Right renal cortex interstitium (tissue), 3 donors: ENCODE data around the gene GSX1. TPM values are rescaled to one million over a fixed set of nuclear protein-coding genes. Genes with fewer than 3 reads are reported as not detected.

Source experiments
- DNase-seq, 3 donors: peaks; one replicate each; pipeline ENCODE4 v3.0.0-alpha.2; 2013; ENCODE audit warnings: low read depth in 3 of 3, low spot score in 2 of 3
- polyA plus RNA-seq, 3 donors: library from polyadenylated mRNA; unstranded; fragments of 120-200 nt; gene quantifications; one replicate each; pipeline ENCODE4 v1.2.1, GENCODE V29; 2013; ENCODE audit not compliant: insufficient read length in 3 of 3

GSX1 gene
- polyA plus RNA-seq, 3 donors, result not detected

DNA sequence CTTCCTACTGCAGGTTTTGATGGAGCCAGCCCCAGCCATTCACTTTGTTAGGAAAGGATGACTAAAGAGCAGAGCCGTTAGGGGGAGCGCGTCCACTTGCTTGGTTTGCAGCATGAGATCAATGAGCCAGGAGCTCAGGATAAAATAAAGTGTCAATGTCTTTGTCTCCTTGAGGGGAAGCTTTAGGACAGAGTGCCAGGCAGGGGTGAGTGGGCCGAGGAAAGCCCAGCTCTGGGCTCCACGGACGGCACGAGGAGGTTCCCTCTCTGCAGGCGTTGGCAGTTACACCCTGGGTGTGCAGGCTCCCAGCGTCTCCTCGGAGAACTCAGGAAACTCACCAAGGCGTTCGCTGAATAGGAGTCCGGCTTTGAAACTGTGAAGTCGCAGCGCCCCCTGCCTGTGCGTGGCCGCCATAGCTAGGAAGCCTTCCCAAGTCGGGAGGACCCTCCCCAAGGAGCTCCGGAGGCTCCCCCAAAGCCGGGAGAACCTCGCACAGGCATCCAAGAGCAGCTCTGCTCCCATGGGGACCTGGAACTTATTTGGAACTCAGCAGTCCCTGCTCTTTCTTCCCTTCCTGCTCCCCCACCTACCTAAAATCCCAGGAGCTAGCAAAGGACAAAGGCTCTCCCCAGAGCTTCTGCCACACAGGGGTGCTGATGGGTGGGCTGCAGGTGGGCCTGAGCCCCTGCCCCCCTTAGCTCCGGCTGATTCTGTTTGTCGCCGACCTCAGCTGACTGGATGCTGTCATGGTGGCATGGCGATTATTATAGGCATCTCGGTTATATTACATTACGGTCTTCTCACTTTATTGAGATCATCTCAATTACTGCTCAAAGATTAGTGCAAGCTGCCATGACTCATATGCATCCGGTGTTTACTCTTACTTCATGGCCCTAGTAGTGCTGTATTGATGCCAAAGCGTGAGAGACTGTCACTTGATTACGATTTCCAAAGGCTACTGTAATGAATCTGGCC, 34.4 kb downstream of the GSX1 start:
- peak; percentile 65 to 81 (median 78) for DNase-seq

DNA sequence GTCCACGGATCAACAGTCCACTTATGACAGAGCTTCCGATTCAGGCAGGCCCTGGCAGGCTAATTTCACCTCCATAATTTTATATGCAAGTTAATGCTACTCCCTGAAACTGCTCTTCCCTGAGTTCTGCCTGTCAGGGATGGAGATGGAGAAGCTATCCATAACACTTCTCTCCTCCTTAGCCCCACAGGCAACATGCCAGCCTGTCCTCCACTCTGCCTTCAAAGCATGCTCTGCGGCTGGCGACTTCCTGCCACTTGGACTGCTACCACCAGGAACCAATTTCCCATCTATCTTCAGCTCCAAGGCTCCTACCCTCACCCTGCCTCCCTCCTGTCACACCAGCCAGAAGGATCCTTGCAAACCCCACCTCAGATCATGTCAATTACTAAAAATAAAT, 35.4 kb downstream of the GSX1 start:
- DNase-seq, result no peak

DNA sequence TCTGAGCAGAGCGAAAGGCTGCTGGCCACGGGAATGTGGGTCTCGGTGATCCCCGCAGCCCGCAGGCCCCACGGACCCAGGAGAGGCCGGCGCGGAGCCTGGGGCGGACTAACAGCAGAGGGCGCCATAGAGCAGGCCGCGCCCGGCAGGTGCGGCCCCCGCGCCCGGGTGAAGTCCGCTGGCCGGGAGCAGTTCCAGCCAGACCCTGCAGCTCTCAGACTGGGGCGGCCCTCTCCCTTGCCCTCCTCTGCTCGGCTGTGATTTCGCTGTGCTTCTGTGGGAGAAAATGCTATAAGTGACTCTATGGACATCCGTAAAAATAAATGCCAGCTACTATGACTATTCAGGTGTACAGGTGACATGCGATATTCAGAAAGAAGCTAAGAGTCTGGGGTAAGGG, 37.7 kb downstream of the GSX1 start:
- peak in 1 of 3 donors; percentile 30 for DNase-seq

DNA sequence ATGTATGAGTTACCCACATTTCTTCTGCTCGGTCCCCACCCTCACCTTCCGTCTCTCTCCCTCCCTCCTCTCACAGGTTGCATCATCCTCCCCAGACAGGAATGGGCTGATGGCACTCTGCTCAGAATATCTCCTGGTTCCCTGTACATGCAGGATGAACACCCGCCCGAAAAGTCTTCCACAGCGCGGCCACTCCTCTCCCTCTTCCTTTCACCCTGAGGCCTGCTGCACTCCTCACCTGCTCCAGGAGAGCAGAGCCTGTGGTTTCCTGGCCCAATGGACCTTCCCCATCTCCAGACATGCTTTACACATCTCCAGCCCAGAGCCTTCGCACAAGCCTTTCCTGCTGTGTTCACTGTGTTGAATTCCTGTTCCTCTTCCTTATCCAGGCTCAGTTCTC, 40.9 kb downstream of the GSX1 start:
- DNase-seq, result no peak

DNA sequence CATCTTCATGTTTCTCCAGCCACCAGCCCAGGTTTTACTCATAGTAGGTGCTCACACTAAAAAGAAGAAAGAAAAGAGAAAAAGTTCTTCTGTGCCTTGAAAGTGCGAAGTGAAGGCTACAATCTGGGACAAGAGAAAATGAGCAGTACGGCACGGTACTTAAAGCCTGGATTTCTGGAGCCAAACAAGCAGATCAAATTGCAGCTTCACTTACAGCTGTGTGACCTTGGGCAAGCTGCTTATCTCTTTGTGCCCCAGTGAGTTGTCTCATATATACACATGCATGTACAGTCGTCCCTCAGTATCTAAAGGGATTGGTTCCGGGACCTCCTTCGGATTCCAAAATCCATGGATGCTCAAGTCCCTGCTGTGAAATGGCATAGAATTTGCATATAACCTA, 41.8 kb downstream of the GSX1 start:
- no peak for DNase-seq

DNA sequence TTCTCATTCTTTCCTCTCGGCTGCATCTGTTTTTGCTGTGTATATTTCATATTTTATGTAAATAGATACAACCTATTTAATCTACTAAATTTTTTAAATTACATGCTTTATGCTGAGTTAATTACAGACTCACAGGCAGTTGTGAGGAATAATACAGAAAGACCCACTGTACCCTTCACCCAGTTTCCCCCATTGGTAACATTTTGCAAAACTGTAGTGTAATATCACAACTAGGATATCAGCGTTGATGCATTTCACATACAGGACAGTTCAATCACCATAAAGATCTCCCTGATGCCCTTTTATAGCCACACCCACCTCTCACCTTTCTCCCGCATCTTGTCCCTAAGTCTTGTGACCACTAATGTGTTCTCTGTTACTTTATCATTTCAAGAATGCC, 43.5 kb downstream of the GSX1 start:
- no peak for DNase-seq

DNA sequence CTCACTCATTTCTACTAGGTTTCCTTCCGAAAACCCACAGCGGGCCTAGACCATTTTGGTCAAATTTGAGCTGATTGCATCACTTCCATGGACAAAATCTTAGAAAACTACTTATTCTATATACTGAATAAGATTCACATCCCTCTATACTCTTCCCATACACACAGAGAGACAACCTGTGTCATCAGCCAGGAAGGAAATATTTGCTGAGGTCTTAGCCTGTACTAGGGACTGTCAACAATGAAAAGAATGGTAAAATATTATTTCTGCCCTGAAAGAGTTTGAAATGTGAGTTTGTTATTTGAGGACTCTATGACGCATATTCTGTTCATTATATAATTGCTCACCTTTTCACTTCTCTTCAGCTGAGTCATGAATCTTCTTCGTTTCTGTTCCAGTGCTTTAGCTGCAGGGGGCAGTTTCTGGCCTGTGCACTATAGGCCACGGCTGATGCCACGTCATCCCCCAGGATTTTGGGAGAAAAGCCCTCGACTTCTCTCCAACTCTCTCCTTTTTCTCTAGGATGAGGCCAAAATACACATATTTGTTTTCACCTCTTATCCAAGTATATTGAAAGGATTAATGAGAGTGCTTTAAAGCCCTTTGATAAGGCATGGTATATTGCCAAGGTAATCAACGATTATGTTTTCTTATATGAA, 47.7 kb downstream of the GSX1 start:
- DNase-seq, result no peak

DNA sequence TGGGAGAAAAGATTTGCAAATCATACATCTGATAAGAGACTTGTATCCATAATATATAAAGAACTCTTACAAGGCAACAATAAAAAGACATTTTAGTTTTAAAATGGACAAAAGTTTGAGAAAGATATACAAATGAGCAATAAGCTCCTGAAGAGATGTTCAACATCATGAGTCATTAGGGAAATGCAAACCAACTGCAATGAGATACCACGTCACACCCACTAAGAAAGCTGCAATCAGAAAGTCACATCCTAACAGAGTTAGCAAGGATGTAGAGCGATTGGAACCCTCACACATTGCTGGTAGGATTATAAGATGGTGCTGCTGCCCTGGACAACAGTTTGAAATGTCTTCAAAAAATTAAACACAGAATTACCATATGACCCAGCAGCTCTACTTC, 50.3 kb downstream of the GSX1 start:
- DNase-seq, result no peak

Other genes with a start within 250 kb of the GSX1 start
- gene LNX2, start 172.0 kb upstream of the GSX1 start, polyA plus RNA-seq, result 10 to 100 TPM; 12.3 to 12.9 (median 12.6) TPM
- gene POLR1D, start 170.6 kb upstream of the GSX1 start, polyA plus RNA-seq, result 100 to 1,000 TPM; 118 to 152 (median 151) TPM
- not detected for gene PDX1, start 127.5 kb downstream of the GSX1 start, polyA plus RNA-seq
- gene CDX2, start 176.8 kb downstream of the GSX1 start, polyA plus RNA-seq, result not detected
- not detected for gene URAD, start 196.2 kb downstream of the GSX1 start, polyA plus RNA-seq